B cell (primary cell): ENCODE results near the gene RSPH6A. TPM values are rescaled to one million over a fixed set of nuclear protein-coding genes. Genes with fewer than 3 reads are reported as not detected.

Source experiments
- ATAC-seq: fragments of 200-7000 bp; cut with Tn5 transposase; one replicate; pipeline ENCODE4 v1.10.0; 2021; ENCODE audit warnings: low read depth, mild to moderate bottlenecking, moderate number of reproducible peaks, moderate library complexity
- CTCF ChIA-PET: fragments of 350-600 bp; sonication (Branson Sonifier 250); formaldehyde crosslinking; loops from one replicate; lab custom pipeline; 2021; ENCODE audit warnings: antibody characterized with exemption, inconsistent platforms; lab: Charles Lee
- POLR2A ChIA-PET: fragments of 350-600 bp; sonication (Branson Sonifier 250); formaldehyde crosslinking; loops from one replicate; lab custom pipeline; 2021; ENCODE audit warnings: antibody characterized with exemption; lab: Charles Lee
- DNase-seq: peaks from one replicate; pipeline ENCODE4 v3.0.0; 2013
- H2AFZ ChIP-seq: 2 replicates; pipeline ENCODE4 v1.6.1; 2012; ENCODE audit warnings: mild to moderate bottlenecking, low read depth, low read length; ENCODE audit not compliant: insufficient read depth, poor library complexity, severe bottlenecking
- H3K27ac ChIP-seq, 2 donors: 1 replicate in 1 of 2; 2 replicates in 1 of 2; pipeline ENCODE4 v1.5.1; 2012 to 2013; ENCODE audit warnings: low read length in 2 of 2, mild to moderate bottlenecking in 2 of 2, moderate library complexity in 1 of 2
- H3K27me3 ChIP-seq, 4 experiments: fragments of 200-600 bp in 1 of 4; sonication (generic) in 1 of 4; replicated peaks in 1 of 4; 1 replicate in 2 of 4; 2 replicates in 2 of 4; pipeline versions ENCODE4 v1.6.1 to v1.7.0; 2013 to 2016; ENCODE audit warnings: low read length in 3 of 4, mild to moderate bottlenecking in 2 of 4, mixed read lengths in 1 of 4, moderate library complexity in 1 of 4; ENCODE audit not compliant: insufficient read depth in 4 of 4, control insufficient read depth in 3 of 4; ENCODE audit errors: control extremely low read depth in 1 of 4
- H3K36me3 ChIP-seq, 2 experiments: replicated peaks in 1 of 2; 1 replicate in 1 of 2; 2 replicates in 1 of 2; pipeline versions ENCODE4 v1.6.1 to v1.7.1; 2013; ENCODE audit warnings: low read length in 1 of 2; ENCODE audit not compliant: insufficient read depth in 2 of 2, control insufficient read depth in 1 of 2; ENCODE audit errors: control extremely low read depth in 1 of 2, extremely low read depth in 1 of 2
- H3K4me1 ChIP-seq, 2 donors: fragments of 200-600 bp in 1 of 2; sonication (generic) in 1 of 2; 1 replicate in 1 of 2; 2 replicates in 1 of 2; pipeline versions ENCODE4 v1.5.1 to v1.6.1; 2013 to 2017; ENCODE audit warnings: low read length in 2 of 2; ENCODE audit not compliant: control insufficient read depth in 2 of 2, insufficient read depth in 2 of 2
- H3K4me2 ChIP-seq: replicated peaks from 2 replicates; pipeline ENCODE3; 2012; ENCODE audit warnings: mild to moderate bottlenecking, low read depth, low read length; ENCODE audit not compliant: poor library complexity, severe bottlenecking
- H3K4me3 ChIP-seq, 5 experiments: fragments of 200-600 bp in 1 of 5; sonication (generic) in 1 of 5; 1 replicate in 3 of 5; 2 replicates in 2 of 5; pipeline versions ENCODE4 v1.5.1 to v1.7.0; 2011 to 2016; ENCODE audit warnings: low read length in 4 of 5, mild to moderate bottlenecking in 4 of 5, low read depth in 2 of 5, control low read depth in 1 of 5, moderate library complexity in 1 of 5; ENCODE audit not compliant: insufficient read depth in 1 of 5; ENCODE audit errors: control extremely low read depth in 1 of 5, extremely low read depth in 1 of 5
- H3K79me2 ChIP-seq: fragments of 200-600 bp; sonication (generic); one replicate; pipeline ENCODE4 v1.6.0; 2016; ENCODE audit warnings: low read length; ENCODE audit not compliant: control insufficient read depth, insufficient read depth
- H3K9ac ChIP-seq: fragments of 200-600 bp; sonication (generic); 2 replicates; pipeline ENCODE4 v1.6.1; 2017; ENCODE audit warnings: mild to moderate bottlenecking, low read length, moderate library complexity
- H3K9me3 ChIP-seq, 3 donors: one replicate each; pipeline versions ENCODE4 v1.6.1 to v1.7.1; 2013; ENCODE audit warnings: low read length in 2 of 3; ENCODE audit not compliant: control insufficient read depth in 2 of 3, insufficient read depth in 1 of 3; ENCODE audit errors: control extremely low read depth in 1 of 3
- H4K20me1 ChIP-seq: 2 replicates; pipeline ENCODE4 v1.6.0; 2012; ENCODE audit warnings: mild to moderate bottlenecking, low read length; ENCODE audit not compliant: insufficient read depth, control insufficient read depth, poor library complexity, severe bottlenecking
- H3K27ac Mint-ChIP-seq: one replicate; pipeline ENCODE4 v1.8.0; 2021; ENCODE audit warnings: mixed read lengths
- H3K27me3 Mint-ChIP-seq: one replicate; pipeline ENCODE4 v1.8.0; 2021; ENCODE audit warnings: mixed read lengths
- H3K4me1 Mint-ChIP-seq: one replicate; pipeline ENCODE4 v1.8.0; 2021; ENCODE audit warnings: mixed read lengths
- H3K4me3 Mint-ChIP-seq: one replicate; pipeline ENCODE4 v1.8.0; 2021; ENCODE audit warnings: mixed read lengths
- H3K9me3 Mint-ChIP-seq: one replicate; pipeline ENCODE4 v1.8.0; 2022; ENCODE audit warnings: mixed read lengths; ENCODE audit not compliant: insufficient read depth
- CTCF ChIP-seq: fragments of 200-600 bp; IDR thresholded peaks from one replicate; pipeline ENCODE4 v1.8.0; 2022; ENCODE audit warnings: antibody characterized with exemption, mild to moderate bottlenecking
- EZH2 ChIP-seq: IDR thresholded peaks from 2 replicates; pipeline ENCODE4 v1.6.1; 2012; ENCODE audit warnings: borderline replicate concordance, low read depth, mild to moderate bottlenecking, moderate library complexity, low read length; ENCODE audit not compliant: insufficient read depth, poor library complexity, severe bottlenecking
- WGBS: methylation state at CpG from one replicate; pipeline ENCODE4 v1.1.5; 2013; ENCODE audit warnings: missing lambda C conversion rate; ENCODE audit not compliant: insufficient coverage; 5-methylcytosine and 5-hydroxymethylcytosine counted together
- intact Hi-C: fragments of 100-400 bp; cut with micrococcal nuclease; formaldehyde crosslinking; loops from one replicate; pipeline ENCODE4 v1.10.0; 2022
- polyA plus RNA-seq: library from polyadenylated mRNA; depleted of rRNA; stranded (reverse); fragments of >200 nt; gene quantifications from 2 replicates; pipeline ENCODE4 v1.2.3, GENCODE V29; 2012
- total RNA-seq, 2 donors: library from RNA; stranded (reverse); fragments of 120-200 nt in 1 of 2; gene quantifications; 1 replicate in 1 of 2; 2 replicates in 1 of 2; pipeline versions ENCODE4 v1.2.3 to v1.2.4, GENCODE V29; 2013 to 2022

Gene RSPH6A
- total and polyA plus RNA-seq, 2 donors (not counting 1 experiment from before 2014, with no cell fraction given), result 0.03 to 0.62 TPM

DNA sequence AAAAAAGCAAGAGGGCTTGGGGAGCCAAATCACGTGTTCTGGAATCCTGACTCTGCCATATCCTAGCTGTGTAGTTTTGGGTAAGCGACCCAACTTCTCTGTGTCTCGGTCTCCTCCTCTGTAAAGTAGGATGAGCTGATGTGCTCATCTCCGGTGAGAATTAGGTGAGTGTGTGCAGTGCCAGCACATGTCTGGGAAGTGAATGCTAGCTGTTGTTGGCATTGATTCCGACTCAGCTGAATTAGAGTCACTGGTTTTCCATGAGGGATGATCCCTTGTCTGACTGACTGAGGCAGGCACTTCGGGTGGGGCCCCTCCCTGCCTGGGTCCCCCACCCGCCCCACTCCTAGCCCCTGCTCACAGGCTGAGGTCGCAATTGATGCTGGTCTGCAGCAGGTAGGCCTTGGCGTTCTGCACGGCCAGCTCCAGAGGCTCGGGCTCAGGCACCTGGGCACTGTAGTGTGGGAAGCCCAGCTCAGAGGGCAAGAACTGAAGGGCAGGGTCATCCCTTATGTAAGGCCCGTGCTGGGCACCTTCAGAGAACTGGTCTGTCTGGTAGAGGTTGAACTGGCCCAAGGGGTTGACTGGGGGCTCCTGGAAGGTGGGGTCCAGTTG is 835 bp downstream of the RSPH6A start:
- DNase-seq (no peak), ATAC-seq (no peak)
- WGBS, result 96% methylated on average over 10 of the region's 12 CpGs
- no peak overlapping the region for H3K27ac Mint-ChIP-seq
- Histone ChIP-seq H3K4me2 (no peak overlapping the region), H3K79me2 (no peaks in the 10 kb centered on the region), H4K20me1 (peaks cover 14% of the 10 kb centered on the region), H3K36me3 (peaks cover 0 to 4% of the 10 kb centered on the region in 2 experiments), H3K27ac (no peak overlapping the region), H2AFZ (no peak overlapping the region), H3K9me3 (no peaks in the 10 kb centered on the region), H3K4me3 (no peak overlapping the region), H3K4me1 (peaks cover 19 to 23% of the 10 kb centered on the region in 2 donors), H3K9ac (no peak overlapping the region), H3K27me3 (peaks cover 0 to 8% (median 3%) of the 10 kb centered on the region in 4 experiments)
- ChIA-PET POLR2A (no interaction called here), CTCF (interaction anchor here (0.8 to 1.5 kb wide), 2 partner anchors 10 to 15 kb away, joined by 3 to 8 read pairs; no protein-coding TSS in a partner anchor)
- peaks cover 11% of the 10 kb centered on the region for H3K4me1 Mint-ChIP-seq
- H3K4me3 Mint-ChIP-seq, result no peak overlapping the region
- TF ChIP-seq EZH2, result no peak
- no peak for TF ChIP-seq CTCF
- peaks cover 3% of the 10 kb centered on the region for H3K27me3 Mint-ChIP-seq
- intact Hi-C loops, result no loop called here
- H3K9me3 Mint-ChIP-seq, result no peaks in the 10 kb centered on the region

DNA sequence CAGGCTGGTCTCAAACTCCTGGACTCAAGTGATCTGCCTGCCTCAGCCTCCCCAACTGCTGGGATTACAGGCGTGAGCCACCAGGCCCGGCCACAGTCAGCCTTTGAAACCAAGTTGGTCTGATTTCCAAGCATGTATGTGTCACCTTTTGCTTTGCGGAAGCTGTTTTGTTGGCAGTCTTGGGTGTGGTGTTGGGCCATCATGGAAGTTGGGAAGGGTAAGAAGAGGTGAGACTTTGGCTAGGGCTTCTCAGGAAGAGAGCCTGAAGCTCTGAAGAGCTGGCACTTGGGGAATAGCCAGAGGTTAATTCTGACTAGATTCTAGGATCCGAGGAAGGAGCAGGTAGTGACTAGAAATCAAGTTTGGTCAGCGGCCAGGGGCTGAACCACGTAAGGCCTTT is 2.8 kb downstream of the RSPH6A start:
- H4K20me1 ChIP-seq, result peaks cover 9% of the 10 kb centered on the region
- H3K36me3 ChIP-seq, result no peaks in the 10 kb centered on the region
- H3K4me1 ChIP-seq, result peaks cover 16 to 19% of the 10 kb centered on the region in 2 donors
- Mint-ChIP-seq H3K4me3 (no peak overlapping the region), H3K27me3 (peaks cover 3% of the 10 kb centered on the region), H3K27ac (no peak overlapping the region), H3K9me3 (no peaks in the 10 kb centered on the region), H3K4me1 (peaks cover 7% of the 10 kb centered on the region)
- peaks cover 0 to 8% (median 3%) of the 10 kb centered on the region in 4 experiments for H3K27me3 ChIP-seq
- H3K79me2 ChIP-seq, result no peaks in the 10 kb centered on the region
- no peak overlapping the region for H3K4me2 ChIP-seq
- H3K9ac ChIP-seq, result no peak overlapping the region
- intact Hi-C loops, result no loop called here
- no peaks in the 10 kb centered on the region for H3K9me3 ChIP-seq
- ChIA-PET CTCF (interaction anchor here (1.4 kb wide), 1 partner anchor 12 kb away, joined by 4 read pairs; no protein-coding TSS in a partner anchor), POLR2A (no interaction called here)
- no peak overlapping the region for H2AFZ ChIP-seq
- 96% methylated on average over 5 of the region's 6 CpGs for WGBS
- H3K4me3 ChIP-seq, result no peak overlapping the region
- ATAC-seq (no peak), DNase-seq (no peak)
- H3K27ac ChIP-seq, result no peak overlapping the region
- TF ChIP-seq EZH2, result no peak
- no peak for TF ChIP-seq CTCF
